ENCODE data around the gene ZNF331. TPM values are rescaled to one million over a fixed set of nuclear protein-coding genes. Genes with fewer than 3 reads are reported as not detected.

Gene ZNF331
- total RNA-seq, 1 experiment from 2014 or later: 57.2 TPM

GRCh38 chr19:53518716-53519115, 19.2 kb upstream of the ZNF331 start:
- Histone ChIP-seq H4K20me1 (ENCODE audit: control insufficient read depth, insufficient read depth, insufficient read length) (no peaks in the 10 kb centered on the region), H2BK5ac (ENCODE audit: insufficient read length, low read length) (no peak overlapping the region), H4K91ac (ENCODE audit: insufficient read length, low read depth, low read length) (no peak overlapping the region), H2BK120ac (ENCODE audit: low read depth, low read length, poor library complexity, severe bottlenecking) (no peak overlapping the region), H3K4me2 (ENCODE audit: insufficient read depth, insufficient read length, low read length) (no peak overlapping the region), H3K23me2 (ENCODE audit: insufficient read length, low read depth, low read length, poor library complexity, severe bottlenecking) (peaks cover 5% of the 10 kb centered on the region), H2AK5ac (ENCODE audit: insufficient read length, low read length) (no peak overlapping the region), H3T11ph (ENCODE audit: low read length) (no peak overlapping the region), H2BK12ac (ENCODE audit: insufficient read length, low read depth, low read length) (no peak overlapping the region), H3K14ac (ENCODE audit: insufficient read depth, low read length) (no peak overlapping the region), H3K27me3 (ENCODE audit: insufficient read depth, low read length) (no peaks in the 10 kb centered on the region), H2AFZ (ENCODE audit: low read length) (no peak overlapping the region), H3K4ac (ENCODE audit: low read depth, low read length) (no peak overlapping the region), H2BK15ac (ENCODE audit: low read depth, low read length) (no peak overlapping the region), H4K8ac (replicated peaks; ENCODE audit: insufficient read length, low read depth, low read length) (no peak overlapping the region), H3K18ac (ENCODE audit: insufficient read length, low read depth, low read length) (no peak overlapping the region), H3K4me1 (ENCODE audit: insufficient read depth, low read length) (no peaks in the 10 kb centered on the region), H3K79me1 (ENCODE audit: insufficient read depth, low read depth, low read length, poor library complexity, severe bottlenecking) (peaks cover 3% of the 10 kb centered on the region), H2BK20ac (ENCODE audit: low read depth, low read length, poor library complexity, severe bottlenecking) (no peak overlapping the region), H3K9ac (ENCODE audit: extremely low read depth, insufficient read length, low read length) (no peak overlapping the region), H3K9me3 (ENCODE audit: control insufficient read depth, low read depth, low read length) (no peaks in the 10 kb centered on the region), H3K56ac (ENCODE audit: insufficient read length, low read depth, low read length) (no peak overlapping the region), H3K23ac (ENCODE audit: insufficient read length, low read depth, low read length) (no peak overlapping the region), H4K5ac (ENCODE audit: insufficient read length, low read depth, low read length) (no peak overlapping the region), H3K79me2 (ENCODE audit: insufficient read depth, low read length) (peaks cover 8% of the 10 kb centered on the region; the same call in 1 of the 2 replicates), H3K27ac (ENCODE audit: insufficient read length, low read depth, low read length) (no peak overlapping the region)
- Mint-ChIP-seq H3K9me3 (peaks cover 4 to 5% of the 10 kb centered on the region in 2 experiments; a peak in 4 of 5 replicates), H3K36me3 (ENCODE audit: insufficient read depth in 1 of 3, low read depth in 3 of 3) (peaks cover 20 to 28% (median 22%) of the 10 kb centered on the region in 3 experiments), H3K27me3 (ENCODE audit: low read depth) (peaks cover 8% of the 10 kb centered on the region), H3K4me3 (no peak overlapping the region), H3K4me1 (peaks cover 14 to 19% of the 10 kb centered on the region in 2 experiments), H3K27ac (no peak overlapping the region)
- WGBS (ENCODE audit: extremely low coverage, insufficient read length, low lambda C conversion rate): no CpG with 5 or more reads among the region's 1 CpG
- no peak for TF ChIP-seq CTCF (conservative IDR thresholded peaks at IDR 0.05)
- DNase-seq: no peak

Data from H9 (cell line).